PC-9 (cell line): ENCODE data around the gene PITPNM3.

Experiments used
- CTCF ChIP-seq: fragments of 200-600 bp; sonication (generic); conservative IDR thresholded peaks from 2 replicates; pipeline ENCODE4 v1.6.1; 2017; ENCODE audit warnings: mixed run types, antibody characterized with exemption, mild to moderate bottlenecking, moderate library complexity
- EZH2 ChIP-seq: fragments of 200-600 bp; sonication (generic); IDR thresholded peaks from 2 replicates; pipeline ENCODE4 v1.8.0; 2017; ENCODE audit warnings: antibody characterized with exemption, low read depth

DNA sequence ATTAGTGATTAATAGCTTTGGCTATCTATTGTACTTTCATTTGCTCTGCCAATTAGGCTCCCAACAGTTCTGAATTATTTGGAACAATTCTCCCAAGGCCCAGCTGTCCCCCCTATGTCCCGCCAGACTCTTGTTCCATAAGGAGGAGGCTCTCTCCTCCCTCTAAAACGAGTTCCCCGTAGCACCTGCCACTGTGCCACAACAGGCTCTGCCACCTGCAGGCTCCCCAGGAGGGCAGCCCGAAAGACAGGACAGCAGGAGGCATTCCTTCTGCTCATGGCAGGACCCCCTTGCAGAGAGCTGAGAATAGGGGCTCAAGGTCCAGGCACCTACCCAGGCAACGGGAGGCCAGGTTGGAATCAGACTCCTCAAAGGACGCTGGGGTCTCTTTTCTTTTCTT is 9.0 kb downstream of the PITPNM3 start:
- TF ChIP-seq EZH2 (no peak), CTCF (no peak)
